Spinal cord (tissue), 10 donors: ENCODE results near the gene BANP. TPM values are rescaled to one million over a fixed set of nuclear protein-coding genes. Genes with fewer than 3 reads are reported as not detected.

Experiments
- DNase-seq, 6 donors: peaks; one replicate each; pipeline versions ENCODE4 v3.0.0 to v3.0.0-alpha.2; 2013 to 2015; ENCODE audit warnings: low spot score in 6 of 6, low read depth in 4 of 6
- H3K27ac ChIP-seq: one replicate; pipeline ENCODE4 v1.5.1; 2013; ENCODE audit warnings: low read depth, low read length, control low read depth
- H3K27me3 ChIP-seq: one replicate; pipeline ENCODE4 v1.6.1; 2013; ENCODE audit warnings: low read length; ENCODE audit not compliant: control insufficient read depth, insufficient read depth
- H3K36me3 ChIP-seq: one replicate; pipeline ENCODE4 v1.6.1; 2013; ENCODE audit warnings: low read length; ENCODE audit not compliant: control insufficient read depth, insufficient read depth
- H3K4me1 ChIP-seq: one replicate; pipeline ENCODE4 v1.6.1; 2013; ENCODE audit warnings: low read length; ENCODE audit not compliant: control insufficient read depth, insufficient read depth
- H3K4me3 ChIP-seq: one replicate; pipeline ENCODE4 v1.5.1; 2013; ENCODE audit warnings: low read depth, low read length, control low read depth
- H3K9me3 ChIP-seq: one replicate; pipeline ENCODE4 v1.6.1; 2013; ENCODE audit warnings: low read length; ENCODE audit not compliant: control insufficient read depth, insufficient read depth
- WGBS: methylation state at CpG from one replicate; pipeline ENCODE4 v1.1.5; 2013; ENCODE audit warnings: missing lambda C conversion rate; ENCODE audit not compliant: insufficient coverage; 5-methylcytosine and 5-hydroxymethylcytosine counted together
- polyA plus RNA-seq, 2 donors: library from polyadenylated mRNA; unstranded; fragments of 120-200 nt; gene quantifications; one replicate each; pipeline ENCODE4 v1.2.1, GENCODE V29; 2013; ENCODE audit not compliant: insufficient read length in 2 of 2
- total RNA-seq, 2 donors: library from RNA; depleted of rRNA in 1 of 2; stranded (reverse); fragments of 120-200 nt in 1 of 2; fragments of >200 nt in 1 of 2; gene quantifications; one replicate each; pipeline versions ENCODE4 v1.2.3 to v1.2.4, GENCODE V29; 2013 to 2014
- donor health status: healthy.

BANP gene
- total and polyA plus RNA-seq, 4 donors: 17.2 to 27.0 (median 20.7) TPM

GRCh38 chr16:87914812-87915211 lies 36.4 kb upstream of the BANP start:
- H3K36me3 ChIP-seq: no peaks in the 10 kb centered on the region

GRCh38 chr16:87917503-87917902 lies 33.7 kb upstream of the BANP start:
- no peak overlapping the region for H3K4me3 ChIP-seq
- no peaks in the 10 kb centered on the region for H3K27me3 ChIP-seq
- peaks cover 14% of the 10 kb centered on the region for H3K4me1 ChIP-seq
- H3K36me3 ChIP-seq: no peaks in the 10 kb centered on the region
- DNase-seq: no peak
- no peaks in the 10 kb centered on the region for H3K9me3 ChIP-seq
- no peak overlapping the region for H3K27ac ChIP-seq
- WGBS: 99% methylated on average over 8 of the region's 9 CpGs

More at GRCh38 chr16:87914812-87915211, 36.4 kb upstream of the BANP start:
- Histone ChIP-seq H3K9me3 (no peaks in the 10 kb centered on the region), H3K27ac (no peak overlapping the region), H3K4me3 (no peak overlapping the region), H3K27me3 (no peaks in the 10 kb centered on the region), H3K4me1 (peaks cover 15% of the 10 kb centered on the region)
- DNase-seq: no peak
- WGBS: 96% methylated on average over 23 of the region's 25 CpGs

GRCh38 chr16:87918338-87918737 lies 32.9 kb upstream of the BANP start:
- Histone ChIP-seq H3K9me3 (no peaks in the 10 kb centered on the region), H3K4me3 (no peak overlapping the region), H3K36me3 (no peaks in the 10 kb centered on the region), H3K27me3 (no peaks in the 10 kb centered on the region), H3K27ac (no peak overlapping the region), H3K4me1 (peaks cover 16% of the 10 kb centered on the region)
- DNase-seq: no peak
- WGBS: 71% methylated on average over 13 of the region's 13 CpGs

- no peak for DNase-seq
- 75% methylated on average over 33 of the region's 37 CpGs for WGBS
These were observed 32.2 kb upstream of the BANP start for GRCh38 chr16:87918866-87919680.

GRCh38 chr16:87919681-87919994 lies 31.6 kb upstream of the BANP start:
- no peak overlapping the region for H3K27ac ChIP-seq
- no peaks in the 10 kb centered on the region for H3K27me3 ChIP-seq
- 77% methylated on average over 8 of the region's 10 CpGs for WGBS
- peaks cover 23% of the 10 kb centered on the region for H3K4me1 ChIP-seq
- DNase-seq: no peak
- no peaks in the 10 kb centered on the region for H3K9me3 ChIP-seq
- no peaks in the 10 kb centered on the region for H3K36me3 ChIP-seq
- no peak overlapping the region for H3K4me3 ChIP-seq

More at GRCh38 chr16:87918866-87919680, 32.2 kb upstream of the BANP start:
- H3K4me3 ChIP-seq: no peak overlapping the region
- H3K4me1 ChIP-seq: peaks cover 18% of the 10 kb centered on the region
- H3K9me3 ChIP-seq: no peaks in the 10 kb centered on the region
- H3K27ac ChIP-seq: no peak overlapping the region
- H3K27me3 ChIP-seq: no peaks in the 10 kb centered on the region
- H3K36me3 ChIP-seq: no peaks in the 10 kb centered on the region

- peaks cover 34% of the 10 kb centered on the region for H3K4me1 ChIP-seq
- no peak overlapping the region for H3K4me3 ChIP-seq
- H3K27ac ChIP-seq: no peak overlapping the region
- DNase-seq: peak in 2 of 6 donors; percentile 39 to 41
- no peaks in the 10 kb centered on the region for H3K36me3 ChIP-seq
- H3K9me3 ChIP-seq: no peaks in the 10 kb centered on the region
- no peaks in the 10 kb centered on the region for H3K27me3 ChIP-seq
- 81% methylated on average over 10 of the region's 13 CpGs for WGBS
These were observed 29.9 kb upstream of the BANP start for GRCh38 chr16:87921236-87921773.

GRCh38 chr16:87922250-87922871 lies 28.9 kb upstream of the BANP start:
- DNase-seq: peak in 1 of 6 donors; percentile 38
- Histone ChIP-seq H3K27me3 (no peaks in the 10 kb centered on the region), H3K4me1 (peaks cover 38% of the 10 kb centered on the region), H3K9me3 (no peaks in the 10 kb centered on the region), H3K4me3 (no peak overlapping the region), H3K27ac (no peak overlapping the region), H3K36me3 (no peaks in the 10 kb centered on the region)
- 60% methylated on average over 14 of the region's 14 CpGs for WGBS

GRCh38 chr16:87924041-87924810 lies 27.0 kb upstream of the BANP start:
- H3K4me1 ChIP-seq: peaks cover 27% of the 10 kb centered on the region
- no peak overlapping the region for H3K4me3 ChIP-seq
- H3K36me3 ChIP-seq: no peaks in the 10 kb centered on the region
- H3K9me3 ChIP-seq: no peaks in the 10 kb centered on the region
- no peak overlapping the region for H3K27ac ChIP-seq
- no peaks in the 10 kb centered on the region for H3K27me3 ChIP-seq
- 52% methylated on average over 25 of the region's 27 CpGs for WGBS
- peak in 2 of 6 donors; percentile 48 to 74 for DNase-seq

- no peaks in the 10 kb centered on the region for H3K36me3 ChIP-seq
- DNase-seq: peak in 2 of 6 donors; percentile 64 to 94
- H3K4me1 ChIP-seq: peaks cover 27% of the 10 kb centered on the region
- H3K27ac ChIP-seq: no peak overlapping the region
- no peaks in the 10 kb centered on the region for H3K27me3 ChIP-seq
- no peak overlapping the region for H3K4me3 ChIP-seq
- 61% methylated on average over 22 of the region's 26 CpGs for WGBS
- no peaks in the 10 kb centered on the region for H3K9me3 ChIP-seq
These were observed 26.2 kb upstream of the BANP start for GRCh38 chr16:87924811-87925670.
